GM21529 (cell line): ENCODE results near the gene EIF2AK2.
"Not testable (repeated sequence)": the region's sequence is repeated elsewhere in the genome, so short reads cannot be mapped to it uniquely, and the experiment has no call there.

Experiments
- ATAC-seq: cut with Tn5 transposase; IDR thresholded peaks from one replicate; pipeline ENCODE4 v1.9.1; 2021; ENCODE audit not compliant: unreplicated experiment

The EIF2AK2 gene

DNA sequence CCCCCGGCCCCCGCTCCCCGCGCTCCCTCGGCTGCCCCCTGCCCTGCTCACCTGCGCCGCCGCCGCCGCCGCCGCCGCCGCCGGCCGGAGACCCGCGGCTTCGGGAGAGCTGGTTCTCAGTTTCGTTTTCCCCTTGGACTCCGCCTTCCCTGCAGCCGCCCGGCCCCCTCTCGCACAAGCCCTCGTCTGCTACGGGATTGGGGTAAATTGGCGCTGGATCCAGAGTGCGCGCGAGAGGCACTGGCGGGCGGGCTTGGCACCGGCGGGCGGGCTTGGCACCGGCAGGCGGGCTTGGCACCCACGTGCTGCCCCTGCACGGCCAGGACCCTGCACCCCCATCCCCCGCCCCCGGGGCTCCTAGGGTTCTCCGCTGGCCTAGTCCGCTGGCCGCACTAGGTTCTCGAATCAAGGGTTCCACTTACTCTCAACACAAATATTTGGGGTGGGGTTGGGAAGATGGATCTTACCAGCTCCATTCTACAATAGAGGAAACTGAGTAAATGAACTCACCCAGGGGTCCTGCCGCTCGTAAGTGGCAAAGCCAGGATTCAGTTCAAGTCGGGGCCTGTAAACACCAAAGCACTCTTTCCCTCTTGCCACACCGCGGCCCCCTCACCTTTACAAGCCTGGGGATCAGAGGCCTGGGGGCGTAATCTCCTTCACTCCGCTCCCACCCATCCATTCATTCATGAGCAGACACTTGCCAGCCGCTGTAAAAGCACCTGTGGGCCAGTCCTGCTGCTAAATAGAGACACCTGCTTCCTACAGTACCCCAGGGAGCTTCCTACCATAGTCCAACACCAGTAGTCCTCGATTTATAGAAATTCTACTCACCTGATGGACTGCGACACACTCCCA lies at the start of gene EIF2AK2:
Gene EIF2AK2, minus strand, starts transcription at position 124 of the 858 bp plus-strand sequence. CDS start 9,174 bp downstream, outside the sequence.
- peak; percentile 84 for ATAC-seq

DNA sequence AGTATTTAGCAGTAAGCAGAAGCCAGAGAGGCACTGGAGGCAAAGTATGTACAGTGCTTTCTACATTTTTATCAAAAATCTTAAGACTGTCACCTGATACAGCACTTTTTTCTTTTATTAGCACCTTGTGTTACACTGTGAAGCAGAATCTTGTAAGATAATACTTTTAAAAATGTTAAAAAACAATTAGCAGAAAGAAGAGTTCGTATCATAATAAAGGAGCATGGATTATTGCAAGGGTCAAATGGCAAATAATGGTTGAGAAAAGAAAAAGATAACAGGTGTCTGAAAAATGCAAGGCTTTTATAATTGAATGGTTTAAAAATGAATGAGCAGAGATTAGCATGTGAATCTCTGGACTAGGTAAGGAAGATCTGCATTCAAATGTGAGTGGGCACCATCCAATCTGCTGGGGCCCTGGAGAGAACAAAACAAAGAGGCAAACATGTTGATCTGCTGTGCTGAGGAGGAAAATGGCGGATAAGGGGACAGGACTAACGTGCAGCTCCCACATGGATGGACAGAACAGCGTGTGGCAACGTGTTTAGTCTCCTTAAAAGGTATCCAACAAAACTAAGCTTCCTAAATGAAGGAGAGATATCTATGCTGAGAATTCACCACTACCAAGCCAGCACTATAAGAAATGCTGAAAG lies 49.0 kb upstream of the EIF2AK2 start:
- no peak for ATAC-seq

DNA sequence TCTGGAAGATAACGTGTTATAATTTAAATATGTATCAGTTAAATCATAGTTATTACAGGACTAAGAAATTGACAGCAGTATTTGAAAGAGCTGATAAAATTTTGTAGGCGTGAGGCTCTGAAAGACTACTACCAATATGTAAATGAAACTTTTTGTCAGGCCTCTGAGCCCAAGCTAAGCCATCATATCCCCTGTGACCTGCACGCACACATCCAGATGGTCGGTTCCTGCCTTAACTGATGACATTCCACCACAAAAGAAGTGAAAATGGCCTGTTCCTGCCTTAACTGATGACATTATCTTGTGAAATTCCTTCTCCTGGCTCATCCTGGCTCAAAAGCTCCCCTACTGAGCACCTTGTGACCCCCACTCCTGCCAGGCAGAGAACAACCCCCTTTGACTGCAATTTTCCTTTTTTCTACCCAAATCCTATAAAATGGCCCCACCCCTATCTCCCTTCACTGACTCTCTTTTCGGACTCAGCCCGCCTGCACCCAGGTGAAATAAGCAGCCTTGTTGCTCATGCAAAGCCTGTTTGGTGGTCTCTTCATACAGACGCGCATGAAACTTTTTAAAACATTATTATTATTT lies 48.4 kb upstream of the EIF2AK2 start:
- ATAC-seq: not testable (repeated sequence)

DNA sequence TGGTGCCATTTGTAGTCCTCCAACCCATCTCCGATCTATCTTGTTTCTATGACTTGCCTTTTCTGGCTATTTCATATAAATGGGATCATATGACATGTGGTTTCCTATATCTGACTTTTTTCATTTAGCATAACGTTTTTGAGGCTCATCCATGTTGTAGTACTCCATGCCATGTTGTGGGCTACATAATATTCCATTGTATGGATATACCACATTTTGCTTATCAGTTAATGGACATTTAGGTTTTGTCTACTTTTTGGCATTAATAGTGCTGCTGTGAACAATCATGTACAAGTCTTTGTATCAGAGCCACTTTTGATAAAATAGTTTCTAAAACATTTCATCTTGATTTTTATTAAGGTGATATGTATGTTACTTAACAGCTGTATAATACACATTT lies 46.9 kb upstream of the EIF2AK2 start:
- no peak for ATAC-seq

DNA sequence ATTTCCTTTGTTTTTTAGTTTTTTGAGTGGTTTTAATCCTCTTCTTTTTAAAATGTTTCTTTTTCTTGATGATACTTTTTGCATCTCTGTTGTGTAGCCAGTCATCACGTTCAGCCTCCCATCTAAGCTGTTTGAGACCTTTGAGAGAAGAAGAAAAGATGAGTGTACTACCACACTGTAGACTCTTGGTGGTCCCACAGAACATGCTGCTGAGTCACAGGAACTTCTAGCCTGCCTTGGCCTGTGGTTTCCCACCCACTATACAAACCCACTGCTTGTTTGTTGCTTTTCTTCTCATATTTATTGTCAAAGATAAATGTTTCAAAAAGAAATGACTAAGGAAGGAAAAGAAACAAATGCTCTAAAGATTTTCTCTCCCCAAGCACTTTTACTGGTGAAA lies 45.0 kb upstream of the EIF2AK2 start:
- ATAC-seq: no peak

DNA sequence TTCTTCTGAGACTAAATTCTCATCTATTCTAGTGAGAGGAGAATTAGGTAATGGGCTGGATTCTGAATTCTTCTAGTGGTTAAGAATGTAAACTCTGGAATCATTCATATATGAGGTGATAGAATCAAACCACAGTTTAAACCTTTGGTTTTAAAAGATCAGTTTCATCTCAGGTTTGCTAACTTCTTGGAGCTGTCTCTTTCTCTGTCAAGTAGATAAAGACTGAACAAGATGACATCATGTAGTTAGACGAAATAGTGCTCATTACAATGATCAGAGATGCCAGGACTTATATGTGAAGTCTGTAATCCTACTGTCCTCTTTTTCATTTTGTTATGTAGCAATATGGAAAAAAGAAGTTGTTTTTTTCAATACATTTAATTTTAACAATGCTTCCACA lies 44.4 kb upstream of the EIF2AK2 start:
- ATAC-seq: no peak

DNA sequence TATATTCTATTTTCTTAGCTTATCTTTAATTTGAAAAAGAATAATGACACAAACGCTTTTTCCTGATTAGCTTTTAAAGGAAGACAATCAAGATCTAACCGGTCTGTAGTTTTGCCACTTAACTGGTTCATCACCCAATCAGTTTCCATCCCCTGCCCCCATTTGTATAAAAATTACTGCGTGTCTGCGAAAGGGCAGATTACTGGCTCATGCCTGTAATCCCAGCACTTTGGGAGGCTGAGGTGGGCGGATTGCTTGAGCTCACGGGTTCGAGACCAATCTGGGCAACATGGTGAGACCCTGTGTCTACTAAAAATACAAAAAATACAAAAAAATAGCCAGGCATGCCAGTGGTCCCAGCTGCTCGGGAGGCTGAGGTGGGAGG lies 41.9 kb upstream of the EIF2AK2 start:
- no peak for ATAC-seq

DNA sequence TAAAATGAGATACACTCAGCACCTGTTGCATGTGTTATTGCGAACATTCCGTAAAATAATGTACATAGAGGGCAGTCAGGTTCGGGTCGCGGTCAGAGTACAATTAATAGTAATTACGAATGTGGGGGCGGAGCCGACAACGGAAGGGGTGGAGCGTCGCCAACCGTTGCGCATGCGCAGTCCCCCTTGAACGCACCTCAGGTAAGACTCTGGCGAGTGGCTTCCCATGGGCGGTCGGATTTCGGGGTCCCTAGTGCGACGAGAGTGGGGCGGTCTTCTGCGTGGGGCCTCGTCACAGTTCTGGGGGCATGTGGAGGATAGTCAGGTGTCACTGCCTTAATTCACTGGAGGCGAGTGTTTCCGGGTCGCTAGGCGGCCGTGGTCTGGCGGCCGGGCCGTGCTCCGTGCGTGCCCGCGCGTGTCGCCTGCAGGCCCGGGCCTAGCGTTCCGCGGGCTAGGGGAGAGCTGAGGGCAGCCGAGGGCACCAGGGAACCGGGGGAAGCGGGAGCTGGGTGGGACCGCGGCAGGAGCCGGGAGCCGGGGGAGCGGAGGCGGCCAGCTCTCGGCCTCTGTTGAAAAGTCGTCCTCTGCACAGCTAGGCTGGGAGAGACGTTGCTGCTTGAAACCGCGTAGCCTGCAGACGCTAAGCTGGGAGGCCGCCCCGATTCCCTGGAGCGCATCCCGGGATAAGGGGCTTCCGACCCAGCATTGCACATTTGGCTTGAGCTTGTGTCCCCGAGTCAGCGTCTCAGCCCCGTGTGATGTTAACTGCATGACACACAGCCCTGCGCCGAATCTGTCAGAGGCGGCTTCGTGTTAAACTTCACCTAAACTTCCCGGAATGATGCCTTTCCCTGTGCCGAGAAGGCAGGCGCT lies 39.8 kb upstream of the EIF2AK2 start, which contains the start of gene CEBPZOS:
Gene CEBPZOS, plus strand, starts transcription at position 177 of the 876 bp plus-strand sequence. CDS start 3,209 bp downstream, outside the sequence.
- ATAC-seq: peak; percentile 72

DNA sequence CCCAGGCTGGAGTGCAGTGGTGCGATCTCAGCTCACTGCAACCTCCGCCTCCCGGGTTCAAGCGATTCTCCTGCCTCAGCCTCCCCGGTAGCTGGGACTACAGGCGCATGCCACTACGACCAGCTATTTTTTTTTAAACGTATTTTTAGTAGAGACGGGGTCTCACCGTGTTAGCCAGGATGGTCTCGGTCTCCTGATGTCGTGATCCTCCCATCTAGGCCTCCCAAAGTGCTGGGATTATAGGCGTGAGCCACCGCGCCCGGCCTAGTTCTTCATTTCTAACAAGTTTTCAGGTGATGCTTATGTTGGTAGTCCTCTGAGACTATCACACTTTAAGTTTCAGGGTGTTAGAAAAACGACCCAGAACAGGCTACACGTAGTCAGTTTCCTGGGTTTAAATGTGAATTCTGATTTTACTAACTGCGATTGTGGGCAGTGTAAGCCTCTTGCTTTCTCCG lies 39.1 kb upstream of the EIF2AK2 start:
- peak; percentile 1 for ATAC-seq

DNA sequence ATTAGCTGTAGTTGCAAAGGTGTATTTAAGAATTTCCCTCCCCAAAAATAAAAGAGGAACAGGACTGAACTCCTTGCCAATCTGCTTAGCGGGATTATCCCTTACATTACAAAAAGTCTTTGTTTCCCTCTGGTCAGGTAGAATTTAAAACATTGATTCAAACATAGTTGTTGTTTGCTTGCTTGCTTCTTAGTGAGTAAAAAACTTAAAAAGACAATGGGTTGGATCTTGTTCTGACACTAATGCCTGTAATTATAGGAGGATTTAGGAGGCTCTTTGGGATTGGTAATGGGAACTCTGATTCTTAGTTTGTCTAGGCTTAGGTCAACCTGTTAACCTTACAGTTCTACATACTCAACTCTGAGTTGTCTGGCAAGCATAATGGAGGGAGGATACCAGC lies 35.8 kb upstream of the EIF2AK2 start:
- no peak for ATAC-seq

DNA sequence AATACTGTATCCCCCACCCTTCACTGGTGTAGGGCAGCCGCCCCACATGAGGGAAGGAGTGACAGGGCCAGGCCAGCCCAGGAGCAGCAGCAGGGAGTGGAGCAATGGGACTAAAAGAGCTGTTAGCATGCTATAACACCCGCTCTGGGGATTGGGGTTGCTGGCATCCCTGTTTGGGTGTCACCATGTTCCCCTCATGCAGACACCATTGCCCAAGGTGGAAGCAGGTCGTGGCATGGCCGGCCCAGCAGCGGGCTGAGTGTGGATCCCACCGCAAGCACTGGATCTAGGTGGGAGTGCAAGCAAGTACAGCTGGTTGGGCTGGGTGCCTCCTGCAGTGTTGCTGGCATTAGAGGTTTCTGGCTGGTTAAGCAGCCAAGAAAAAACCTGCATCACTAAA lies 35.0 kb upstream of the EIF2AK2 start:
- ATAC-seq: no peak

DNA sequence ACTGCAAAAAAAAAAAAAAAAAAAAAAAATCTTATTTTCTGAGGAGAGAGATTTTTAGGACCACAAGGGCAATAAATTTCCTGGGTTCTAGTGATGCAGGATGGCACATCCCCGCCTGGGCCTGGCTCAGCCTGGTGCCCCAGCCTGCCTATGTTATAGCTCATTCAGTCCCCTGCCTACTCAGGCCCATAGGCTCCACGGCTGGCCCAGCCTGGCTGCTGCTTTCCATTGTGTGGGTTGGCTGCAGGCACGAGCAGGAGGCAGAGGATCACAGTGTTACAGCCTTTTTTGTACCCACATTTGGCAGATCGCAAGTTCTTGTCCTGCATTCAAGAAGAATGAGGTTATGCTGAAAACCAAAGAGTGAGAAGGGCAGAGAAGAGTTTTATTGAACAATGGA lies 34.5 kb upstream of the EIF2AK2 start:
- ATAC-seq: no peak

DNA sequence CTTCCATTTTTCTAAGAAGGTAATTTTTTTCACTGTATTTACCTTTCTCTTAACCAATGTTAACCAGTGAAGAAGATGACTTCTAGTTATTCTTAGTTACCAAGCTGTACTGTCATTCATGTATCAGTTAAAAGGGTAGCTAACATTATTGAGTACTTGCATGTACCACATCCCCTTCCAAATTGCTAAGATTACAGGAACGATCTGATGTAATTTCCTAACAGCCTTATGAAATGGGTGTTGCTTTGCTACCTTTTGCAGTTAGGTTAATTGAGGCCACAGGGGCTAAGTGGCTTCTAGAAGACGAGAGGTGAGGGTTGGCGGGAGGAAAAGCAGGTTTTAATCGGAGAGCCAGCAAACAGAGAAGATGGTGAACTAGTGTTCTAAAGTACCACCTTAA lies 33.5 kb upstream of the EIF2AK2 start:
- no peak for ATAC-seq

DNA sequence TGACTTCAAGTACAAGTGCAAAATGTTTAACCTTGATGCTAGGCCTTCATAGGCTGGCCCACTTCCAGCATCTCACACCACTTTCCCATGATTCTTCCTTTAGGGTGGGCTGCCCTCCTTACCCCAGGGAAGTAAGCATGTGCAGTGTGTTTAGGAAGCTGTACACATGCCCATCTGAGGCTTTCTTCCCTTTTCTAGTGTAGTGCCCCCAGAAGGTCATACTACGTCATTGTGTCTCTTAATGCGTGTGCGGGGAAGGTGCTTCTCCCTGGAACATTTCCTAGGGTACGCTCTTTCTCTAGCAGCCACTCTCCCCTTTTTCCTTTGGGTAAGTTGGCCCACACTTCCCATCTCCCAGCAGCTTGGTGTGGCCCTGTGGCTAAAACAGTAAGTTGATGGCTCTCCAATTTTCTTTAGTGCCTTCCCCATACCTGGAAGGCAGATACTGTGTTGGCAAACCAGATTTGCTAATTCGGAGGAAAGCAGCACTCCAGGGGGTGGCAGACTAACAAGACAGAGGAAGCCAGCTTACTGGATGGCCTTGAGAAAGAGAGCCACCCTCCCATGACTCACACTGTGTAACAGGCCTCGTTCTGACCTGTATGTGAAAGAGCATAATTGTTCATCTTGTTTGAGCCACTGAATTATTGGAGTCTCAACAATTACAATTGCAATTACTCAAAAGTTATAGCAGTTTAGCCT lies 32.8 kb upstream of the EIF2AK2 start:
- ATAC-seq: no peak

DNA sequence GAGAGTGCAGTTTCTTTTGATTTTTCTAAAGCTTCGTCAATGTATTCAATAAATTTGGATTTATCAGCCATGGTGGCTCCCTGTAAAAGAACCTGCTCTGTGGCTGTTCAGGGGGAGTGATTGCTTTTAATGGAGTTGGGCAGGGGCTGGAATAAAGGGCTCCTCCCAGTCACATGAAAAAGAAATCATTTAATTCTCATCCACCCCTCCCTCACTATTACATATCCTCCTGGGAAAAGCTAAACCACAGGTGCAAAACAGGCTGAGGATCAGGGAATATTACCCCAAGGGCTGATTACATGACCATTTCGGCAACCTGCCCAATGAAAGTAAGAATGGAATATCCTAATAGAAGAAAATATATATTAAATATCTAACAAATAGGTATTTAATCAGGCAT lies 31.8 kb upstream of the EIF2AK2 start, which contains the start of gene SULT6B1:
Gene SULT6B1, minus strand, starts transcription at position 101 of the 400 bp plus-strand sequence. Its CDS starts 30 bp downstream, at position 71.
- ATAC-seq: no peak

DNA sequence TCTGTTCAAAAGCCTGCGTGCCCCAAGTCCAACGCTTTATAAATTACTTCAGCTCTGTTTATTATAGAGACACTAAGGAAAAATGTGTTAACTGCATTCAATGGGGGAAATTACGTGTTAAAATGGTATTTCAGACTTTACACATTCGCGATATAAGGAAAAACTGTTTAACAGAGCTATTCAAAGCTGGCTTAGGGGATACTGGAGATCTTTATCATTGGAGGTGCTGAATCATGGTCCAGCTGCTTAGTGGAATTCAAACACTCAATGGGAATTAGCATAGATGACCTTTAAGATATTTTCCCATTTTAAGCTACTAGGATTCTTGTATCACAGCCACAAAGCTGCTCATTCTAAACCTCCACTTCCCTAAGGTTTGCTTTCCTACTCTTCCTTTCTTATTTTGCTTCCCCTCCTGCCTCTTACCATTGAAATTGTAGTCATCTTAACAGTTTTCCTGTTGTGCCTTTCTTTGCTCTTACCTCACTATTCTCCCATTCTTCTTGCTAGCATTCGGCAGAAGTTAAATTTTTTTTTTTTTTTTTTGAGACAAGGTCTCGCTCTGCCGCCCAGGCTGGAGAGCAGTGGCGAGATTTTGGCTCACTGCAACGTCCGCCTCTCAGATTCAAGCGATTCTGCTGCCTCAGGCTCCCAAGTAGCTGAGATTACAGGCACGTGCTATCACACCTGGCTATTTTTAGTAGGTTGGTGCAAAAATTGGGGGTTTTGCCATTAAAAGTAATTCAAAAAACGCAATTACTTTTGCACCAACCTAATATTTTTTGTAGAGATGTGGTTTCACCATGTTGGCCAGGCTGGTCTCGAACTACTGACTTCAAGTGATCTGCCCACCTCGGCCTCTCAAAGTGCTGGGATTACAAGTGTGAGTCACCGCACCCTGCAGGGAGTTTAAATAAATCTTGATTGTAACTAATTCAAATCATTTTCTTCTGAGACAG lies 25.2 kb upstream of the EIF2AK2 start:
- ATAC-seq: no peak

DNA sequence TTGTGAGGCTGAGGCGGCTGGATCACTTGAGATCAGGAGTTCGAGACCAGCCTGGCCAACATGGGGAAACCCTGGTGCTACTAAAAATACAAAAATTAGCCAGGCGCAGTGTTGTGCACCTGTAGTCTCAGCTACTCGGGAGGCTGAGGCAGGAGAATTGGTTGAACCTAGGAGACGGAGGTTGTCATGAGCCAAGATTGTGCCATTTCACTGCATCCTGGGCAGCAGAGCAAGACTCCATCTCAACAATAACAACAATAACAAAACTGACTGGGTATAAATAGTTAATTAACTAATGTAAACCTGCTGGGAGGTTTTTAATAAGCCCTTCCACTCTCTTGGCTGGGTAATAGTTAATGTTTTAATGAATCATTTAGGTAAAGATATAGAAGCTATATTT lies 23.9 kb upstream of the EIF2AK2 start:
- ATAC-seq: no peak

DNA sequence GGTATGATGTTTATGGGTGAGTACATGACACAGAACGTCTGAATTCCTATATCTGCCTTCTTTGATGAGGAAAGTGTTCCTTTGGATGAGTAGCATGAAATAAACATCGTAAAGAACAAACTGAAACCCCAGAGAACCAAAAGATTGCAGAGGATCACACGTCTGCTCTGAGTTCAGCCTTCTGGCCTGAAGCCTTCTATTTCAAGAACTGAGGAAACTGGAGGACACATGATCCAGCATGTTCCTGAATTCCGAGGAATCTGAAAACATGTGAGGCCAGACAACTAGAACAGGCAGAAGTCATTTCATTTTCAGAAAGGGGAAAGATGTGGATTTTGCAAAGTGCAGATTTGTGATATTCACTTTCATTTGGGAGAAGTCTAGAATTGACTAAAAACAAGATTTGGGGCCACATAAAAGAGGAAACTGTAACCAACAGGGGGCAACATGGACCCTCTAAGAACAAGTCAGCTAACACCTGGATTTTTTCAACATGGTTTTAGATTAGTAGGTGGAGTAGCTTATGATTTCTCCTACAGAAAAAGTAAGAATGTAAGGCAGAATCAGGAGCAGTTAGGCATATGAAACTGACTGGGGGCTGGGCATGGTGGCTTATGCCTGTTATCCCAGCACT lies 23.3 kb upstream of the EIF2AK2 start:
- ATAC-seq: no peak
